Endothelial cell of umbilical vein (primary cell): ENCODE data around the gene SRPX. TPM values are rescaled to one million over a fixed set of nuclear protein-coding genes. Genes with fewer than 3 reads are reported as not detected.

Experiments
- BruUV-seq: library from RNA; stranded (reverse); fragments of 400-500 nt; replicated peaks from 2 replicates; lab custom pipeline; 2021; lab: Mats Ljungman, UMichigan
- CTCF ChIA-PET: fragments of 300-600, 350-600 bp; sonication (Branson Sonifier 250); formaldehyde crosslinking; loops from one replicate; lab custom pipeline; 2021; ENCODE audit warnings: antibody characterized with exemption, inconsistent platforms; lab: Charles Lee
- POLR2A ChIA-PET: fragments of 300-600, 350-600 bp; sonication (Branson Sonifier 250); formaldehyde crosslinking; loops from one replicate; lab custom pipeline; 2021; ENCODE audit warnings: antibody characterized with exemption, inconsistent platforms; lab: Charles Lee
- DNase-seq: peaks from one replicate; pipeline ENCODE4 v3.0.0-alpha.2; 2011; ENCODE audit warnings: low read depth, low spot score
- FAIRE-seq: peaks from 2 replicates; lab custom pipeline; 2011; peaks lifted over from hg19 to GRCh38; lab: Jason Lieb, UNC
- H2AFZ ChIP-seq: 2 replicates; pipeline ENCODE4 v1.6.0; 2012; ENCODE audit warnings: low read depth, low read length, control low read depth, inconsistent platforms
- H3K27ac ChIP-seq: 2 replicates; pipeline ENCODE4 v1.5.1; 2011; ENCODE audit warnings: low read depth, mild to moderate bottlenecking, control low read depth, low read length, moderate library complexity; ENCODE audit not compliant: insufficient read depth
- H3K27me3 ChIP-seq, 2 experiments: 2 replicates each; pipeline versions ENCODE4 v1.6.0 to v1.6.1; 2011; ENCODE audit warnings: low read length in 2 of 2, mixed read lengths in 1 of 2; ENCODE audit not compliant: control insufficient read depth in 2 of 2, insufficient read depth in 2 of 2
- H3K36me3 ChIP-seq, 2 experiments: 2 replicates in 1 of 2; 3 replicates in 1 of 2; pipeline ENCODE4 v1.5.1; 2011; ENCODE audit warnings: low read length in 2 of 2, mild to moderate bottlenecking in 1 of 2, moderate library complexity in 1 of 2; ENCODE audit not compliant: control insufficient read depth in 2 of 2, insufficient read depth in 2 of 2; ENCODE audit errors: extremely low read depth in 1 of 2
- H3K4me1 ChIP-seq: 3 replicates; pipeline ENCODE4 v1.5.1; 2011; ENCODE audit warnings: mild to moderate bottlenecking, low read length; ENCODE audit not compliant: control insufficient read depth, insufficient read depth; ENCODE audit errors: extremely low read depth
- H3K4me2 ChIP-seq: 2 replicates; pipeline ENCODE4 v1.6.1; 2011; ENCODE audit warnings: low read length, control low read depth, mixed read lengths; ENCODE audit not compliant: insufficient read depth
- H3K4me3 ChIP-seq, 3 experiments: fragments of 200-600 bp in 1 of 3; sonication (generic), shearing (Covaris generic) in 1 of 3; replicated peaks in 1 of 3; 2 replicates each; pipeline ENCODE4 v1.5.1; 2011 to 2016; ENCODE audit warnings: control low read depth in 3 of 3, low read length in 3 of 3, mild to moderate bottlenecking in 2 of 3, inconsistent platforms in 1 of 3, low read depth in 1 of 3, moderate library complexity in 1 of 3; ENCODE audit not compliant: insufficient read depth in 1 of 3
- H3K79me2 ChIP-seq: 2 replicates; pipeline ENCODE4 v1.6.0; 2012; ENCODE audit warnings: low read length, inconsistent platforms; ENCODE audit not compliant: control insufficient read depth, insufficient read depth
- H3K9ac ChIP-seq: replicated peaks from 2 replicates; pipeline ENCODE3; 2011; ENCODE audit warnings: low read length, control low read depth; ENCODE audit not compliant: insufficient read depth; ENCODE audit errors: extremely low read depth
- H3K9me1 ChIP-seq: replicated peaks from 3 replicates; pipeline ENCODE4 v1.6.0; 2011; ENCODE audit warnings: mild to moderate bottlenecking, low read length; ENCODE audit not compliant: control insufficient read depth, insufficient read depth; ENCODE audit errors: extremely low read depth
- H3K9me3 ChIP-seq: replicated peaks from 2 replicates; pipeline ENCODE4 v1.5.1; 2012; ENCODE audit warnings: low read length, inconsistent platforms; ENCODE audit not compliant: control insufficient read depth, insufficient read depth
- H4K20me1 ChIP-seq: replicated peaks from 2 replicates; pipeline ENCODE3; 2011; ENCODE audit warnings: mild to moderate bottlenecking, low read length; ENCODE audit not compliant: control insufficient read depth, insufficient read depth; ENCODE audit errors: extremely low read depth
- EZH2 ChIP-seq: IDR thresholded peaks from 2 replicates; pipeline ENCODE4 v1.6.1; 2012; ENCODE audit warnings: borderline replicate concordance, low read depth, mild to moderate bottlenecking, moderate library complexity, low read length, inconsistent platforms; ENCODE audit not compliant: severe bottlenecking
- FOS ChIP-seq: IDR thresholded peaks from 2 replicates; pipeline ENCODE4 v1.6.1; 2011; ENCODE audit warnings: mild to moderate bottlenecking, low read length, moderate library complexity, borderline replicate concordance; ENCODE audit not compliant: insufficient read depth
- GATA2 ChIP-seq: IDR thresholded peaks from 2 replicates; pipeline ENCODE4 v1.7.0; 2011; ENCODE audit warnings: low read depth, mild to moderate bottlenecking, moderate library complexity, mixed read lengths, low read length; ENCODE audit not compliant: insufficient read length, insufficient read depth
- JUN ChIP-seq: IDR thresholded peaks from 2 replicates; pipeline ENCODE4 v1.6.1; 2011; ENCODE audit warnings: borderline replicate concordance, low read depth; ENCODE audit not compliant: insufficient read length, insufficient read depth
- MYC ChIP-seq: IDR thresholded peaks from one replicate; pipeline ENCODE4 v1.6.1; 2011; ENCODE audit warnings: mild to moderate bottlenecking, low read depth, low read length
- POLR2A ChIP-seq: IDR thresholded peaks from 2 replicates; pipeline ENCODE4 v1.6.1; 2012; ENCODE audit warnings: low read depth, mild to moderate bottlenecking, control low read depth, low read length
- POLR2AphosphoS5 ChIP-seq: IDR thresholded peaks from 2 replicates; pipeline ENCODE4 v1.6.1; 2012; ENCODE audit warnings: low read depth, mild to moderate bottlenecking, control low read depth, low read length, moderate library complexity; ENCODE audit not compliant: insufficient read depth
- dilution Hi-C: fragments of 300-500 bp; cut with MboI; formaldehyde crosslinking; loops from one replicate; pipeline ENCODE4 v1.15.0; 2019; ENCODE audit warnings: low sequenced_read_pairs; ENCODE audit not compliant: extremely low pct_ligation_motif_present
- intact Hi-C: fragments of 100-400 bp; cut with micrococcal nuclease; formaldehyde crosslinking; loops from one replicate; pipeline ENCODE4 v1.10.0; 2022
- polyA plus RNA-seq, 4 experiments: library from polyadenylated mRNA; depleted of rRNA in 3 of 4; stranded (reverse) in 3 of 4; unstranded in 1 of 4; fragments of >200 nt; gene quantifications; 2 replicates each; pipeline versions ENCODE4 v1.2.1 to v1.2.3, GENCODE V29; 2011 to 2012; ENCODE audit warnings: missing spikeins in 1 of 4
- total RNA-seq: library from RNA; stranded (reverse); gene quantifications from 2 replicates; pipeline ENCODE4 v1.2.3, GENCODE V29; 2021
- TF ChIP-seq, protein P1 (sequence below), 2 donors: IDR thresholded peaks; 1 replicate in 1 of 2; 2 replicates in 1 of 2; pipeline ENCODE4 v1.5.1; 2011; ENCODE audit warnings: low read length in 2 of 2, mild to moderate bottlenecking in 2 of 2, moderate library complexity in 2 of 2, control low read depth in 1 of 2, inconsistent platforms in 1 of 2, low read depth in 1 of 2; ENCODE audit not compliant: insufficient read depth in 1 of 2; ENCODE audit errors: extremely low read depth in 1 of 2
- TF ChIP-seq, protein P2 (sequence below): IDR thresholded peaks from 2 replicates; pipeline ENCODE4 v1.6.1; 2011; ENCODE audit not compliant: insufficient read depth, insufficient read length

The SRPX gene
- total and polyA plus RNA-seq, 2 donors (not counting 3 experiments of a cell fraction or from before 2014, with no cell fraction given), result 104 to 140 TPM

DNA sequence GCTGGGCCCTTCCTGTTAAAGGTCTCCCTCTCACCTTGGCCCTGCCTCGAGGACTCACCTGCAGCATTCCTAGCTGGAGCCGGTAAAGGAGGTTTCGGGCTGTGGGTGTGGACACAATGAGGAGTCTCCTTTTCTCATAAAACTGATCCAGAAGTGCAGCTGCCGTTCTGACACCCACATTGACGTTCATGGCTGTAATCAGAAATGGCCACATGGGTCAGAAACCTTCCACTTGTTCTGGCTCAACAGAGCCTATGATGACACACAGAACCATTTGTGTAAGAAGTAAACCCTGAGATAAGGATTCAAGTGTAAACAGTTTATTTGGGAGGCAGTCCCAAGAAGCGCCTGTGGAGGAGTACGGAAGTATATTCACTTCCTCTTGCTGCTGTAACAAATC is 63.8 kb downstream of the SRPX start:
- H3K4me1 ChIP-seq, result no peaks in the 10 kb centered on the region
- POLR2A ChIA-PET, result no interaction called here
- no peaks in the 10 kb centered on the region for H4K20me1 ChIP-seq
- H3K79me2 ChIP-seq, result no peaks in the 10 kb centered on the region
- CTCF ChIA-PET, result no interaction called here
- dilution Hi-C loops (no loop called here), intact Hi-C loops (no loop called here)
- no peak overlapping the region for H3K4me2 ChIP-seq
- DNase-seq (no peak), FAIRE-seq (no peak)
- no TSS peak for BruUV-seq
- H3K27me3 ChIP-seq, result no peaks in the 10 kb centered on the region
- peaks cover 7 to 10% of the 10 kb centered on the region in 2 experiments for H3K36me3 ChIP-seq
- H3K9ac ChIP-seq, result no peak overlapping the region
- no peaks in the 10 kb centered on the region for H3K9me3 ChIP-seq
- H3K27ac ChIP-seq, result no peak overlapping the region
- H2AFZ ChIP-seq, result no peak overlapping the region
- H3K4me3 ChIP-seq, result no peak overlapping the region
- no peak for TF ChIP-seq POLR2AphosphoS5
- TF ChIP-seq GATA2, result no peak
- no peak for TF ChIP-seq JUN
- TF ChIP-seq, protein P1, sequence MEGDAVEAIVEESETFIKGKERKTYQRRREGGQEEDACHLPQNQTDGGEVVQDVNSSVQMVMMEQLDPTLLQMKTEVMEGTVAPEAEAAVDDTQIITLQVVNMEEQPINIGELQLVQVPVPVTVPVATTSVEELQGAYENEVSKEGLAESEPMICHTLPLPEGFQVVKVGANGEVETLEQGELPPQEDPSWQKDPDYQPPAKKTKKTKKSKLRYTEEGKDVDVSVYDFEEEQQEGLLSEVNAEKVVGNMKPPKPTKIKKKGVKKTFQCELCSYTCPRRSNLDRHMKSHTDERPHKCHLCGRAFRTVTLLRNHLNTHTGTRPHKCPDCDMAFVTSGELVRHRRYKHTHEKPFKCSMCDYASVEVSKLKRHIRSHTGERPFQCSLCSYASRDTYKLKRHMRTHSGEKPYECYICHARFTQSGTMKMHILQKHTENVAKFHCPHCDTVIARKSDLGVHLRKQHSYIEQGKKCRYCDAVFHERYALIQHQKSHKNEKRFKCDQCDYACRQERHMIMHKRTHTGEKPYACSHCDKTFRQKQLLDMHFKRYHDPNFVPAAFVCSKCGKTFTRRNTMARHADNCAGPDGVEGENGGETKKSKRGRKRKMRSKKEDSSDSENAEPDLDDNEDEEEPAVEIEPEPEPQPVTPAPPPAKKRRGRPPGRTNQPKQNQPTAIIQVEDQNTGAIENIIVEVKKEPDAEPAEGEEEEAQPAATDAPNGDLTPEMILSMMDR (IDR thresholded peaks at IDR 0.05; ENCODE audit: extremely low read depth in 1 of 2, insufficient read depth in 1 of 2, low read depth in 1 of 2, low read length in 2 of 2), result no peak
- no peak for TF ChIP-seq FOS
- no peak for TF ChIP-seq POLR2A
- TF ChIP-seq EZH2, result no peak
- no peak for TF ChIP-seq MYC
- TF ChIP-seq, protein P2, sequence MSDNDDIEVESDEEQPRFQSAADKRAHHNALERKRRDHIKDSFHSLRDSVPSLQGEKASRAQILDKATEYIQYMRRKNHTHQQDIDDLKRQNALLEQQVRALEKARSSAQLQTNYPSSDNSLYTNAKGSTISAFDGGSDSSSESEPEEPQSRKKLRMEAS, result no peak
- H3K9me1 ChIP-seq, result no peaks in the 10 kb centered on the region
